Stimulated activated CD4-positive, alpha-beta T cell treated with anti-CD3 and anti-CD28 coated beads, Interleukin-4, amount 100 ng/mL, for 48 hours (primary cell): Measurements from ENCODE around the gene TNFAIP6.

Source experiments
- DNase-seq, 2 donors: peaks; one replicate each; pipeline ENCODE4 v3.0.0-alpha.2; 2020; ENCODE audit warnings: low read depth in 2 of 2

Gene TNFAIP6

DNA sequence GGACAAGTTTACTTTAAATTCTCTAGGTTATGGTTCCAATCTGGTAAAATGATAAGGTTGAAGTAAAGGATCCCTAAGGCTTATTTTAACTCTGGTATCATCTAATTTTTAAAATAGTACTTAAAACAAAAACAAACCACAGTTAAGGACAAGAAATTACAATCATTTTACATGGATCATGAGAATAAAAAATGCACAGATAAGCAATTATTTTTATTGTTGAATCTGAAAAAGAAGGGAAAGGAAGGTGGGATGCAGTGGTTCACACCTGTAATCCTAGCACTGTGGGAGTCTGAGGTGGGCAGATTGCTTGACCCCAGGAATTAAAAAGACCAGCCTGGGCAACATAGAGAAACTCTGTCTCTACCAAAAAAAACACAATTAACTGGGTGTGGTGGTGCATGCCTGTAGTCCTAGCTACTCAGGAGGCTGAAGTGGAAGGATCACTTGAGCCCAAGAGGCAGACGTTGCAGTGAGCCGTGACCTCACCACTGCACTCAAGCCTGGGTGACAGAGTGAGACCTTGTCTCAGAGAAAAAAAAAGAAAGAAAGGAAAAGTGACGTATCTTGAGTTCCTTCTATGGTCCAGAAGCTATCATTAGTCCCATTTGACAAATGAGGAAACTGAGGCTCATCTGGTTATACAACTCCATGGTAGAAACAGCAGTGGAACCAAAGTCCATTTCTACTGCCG is 2.5 kb downstream of the TNFAIP6 start:
- no peak for DNase-seq

GRCh38 chr2:151361674-151362370 is 4.4 kb downstream of the TNFAIP6 start:
- DNase-seq: no peak

DNA sequence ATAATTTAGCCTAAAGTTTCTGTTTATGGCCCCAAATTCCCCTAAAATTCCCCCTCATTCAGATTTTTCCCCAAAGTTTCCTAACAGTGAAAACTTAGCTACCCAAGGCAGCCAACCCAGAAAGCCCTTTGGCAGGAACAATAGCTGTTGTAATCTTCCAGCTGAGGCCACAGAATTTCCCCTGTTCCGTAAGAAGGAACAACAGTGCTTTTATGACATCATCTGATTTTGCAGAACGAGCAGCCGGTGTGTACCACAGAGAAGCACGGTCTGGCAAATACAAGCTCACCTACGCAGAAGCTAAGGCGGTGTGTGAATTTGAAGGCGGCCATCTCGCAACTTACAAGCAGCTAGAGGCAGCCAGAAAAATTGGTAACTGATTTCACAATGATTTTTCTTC is 6.3 kb downstream of the TNFAIP6 start:
- no peak for DNase-seq

DNA sequence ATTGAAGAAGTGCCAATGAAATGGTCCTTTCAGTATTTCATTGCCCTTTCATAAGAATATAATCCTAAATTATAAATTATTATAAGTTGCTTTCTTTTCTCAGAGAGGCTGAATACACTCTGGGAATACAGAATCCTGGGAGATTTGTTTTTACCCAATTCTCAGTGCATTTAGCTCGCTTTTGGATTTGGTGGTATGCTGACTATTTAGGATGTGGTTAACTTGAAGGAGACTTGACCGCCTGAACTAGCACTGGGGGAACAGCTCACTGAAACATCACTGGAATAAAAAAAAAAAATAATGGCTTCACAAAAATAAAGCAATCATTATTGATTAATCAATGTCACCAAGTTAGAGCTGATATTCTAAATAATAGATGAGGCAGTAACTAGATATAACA is 10.2 kb downstream of the TNFAIP6 start:
- DNase-seq: no peak

DNA sequence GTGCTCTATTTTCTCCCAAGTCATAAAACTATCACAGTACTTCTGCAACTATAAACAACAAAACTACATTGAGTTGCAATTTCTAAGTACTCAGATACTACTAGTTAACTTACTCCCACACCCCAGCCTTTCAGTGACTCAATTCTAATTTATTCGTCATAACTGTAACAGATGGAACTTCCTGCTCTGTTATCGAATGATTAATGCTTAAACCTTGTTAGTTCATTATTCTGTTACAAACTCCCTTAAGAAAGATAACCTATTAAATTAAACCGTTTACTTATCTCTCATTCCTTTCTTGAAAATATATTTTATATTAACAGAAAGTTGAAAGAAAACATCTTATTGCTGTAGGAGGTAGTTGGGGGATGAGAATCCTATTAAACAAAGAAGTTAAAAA is 17.0 kb downstream of the TNFAIP6 start:
- no peak for DNase-seq

GRCh38 chr2:151379169-151379568 is 21.8 kb downstream of the TNFAIP6 start:
- no peak for DNase-seq

DNA sequence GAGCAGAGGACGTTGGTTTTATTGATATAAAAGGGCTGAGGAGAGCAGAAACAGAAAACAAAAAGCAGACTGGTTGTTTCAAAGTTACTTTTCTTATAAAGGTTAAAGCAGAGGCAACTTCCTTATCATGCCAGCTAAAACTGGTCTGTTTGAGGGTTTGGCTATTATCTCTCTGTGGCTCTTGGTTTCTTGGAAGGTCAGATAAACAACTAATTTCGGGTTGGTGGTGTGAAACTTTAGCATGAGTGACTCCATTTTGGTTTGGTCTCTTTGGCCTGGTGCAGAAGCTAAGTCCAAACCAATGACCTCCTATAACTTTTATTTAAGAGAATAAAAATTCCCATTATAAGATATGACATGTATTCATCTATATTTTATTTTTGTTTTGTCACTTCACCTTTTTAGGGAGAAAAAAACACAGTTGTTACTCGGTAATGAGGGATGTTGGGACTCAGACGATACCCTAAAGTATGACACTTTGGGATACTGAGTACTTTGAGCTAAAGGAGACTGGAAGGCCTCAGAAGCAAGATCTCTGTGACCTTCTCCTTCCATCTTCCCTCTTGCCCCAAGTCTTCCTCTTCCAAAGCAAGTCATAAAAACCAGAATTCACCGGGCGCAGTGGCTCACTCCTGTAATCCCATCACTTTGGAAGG is 23.3 kb downstream of the TNFAIP6 start:
- no peak for DNase-seq

DNA sequence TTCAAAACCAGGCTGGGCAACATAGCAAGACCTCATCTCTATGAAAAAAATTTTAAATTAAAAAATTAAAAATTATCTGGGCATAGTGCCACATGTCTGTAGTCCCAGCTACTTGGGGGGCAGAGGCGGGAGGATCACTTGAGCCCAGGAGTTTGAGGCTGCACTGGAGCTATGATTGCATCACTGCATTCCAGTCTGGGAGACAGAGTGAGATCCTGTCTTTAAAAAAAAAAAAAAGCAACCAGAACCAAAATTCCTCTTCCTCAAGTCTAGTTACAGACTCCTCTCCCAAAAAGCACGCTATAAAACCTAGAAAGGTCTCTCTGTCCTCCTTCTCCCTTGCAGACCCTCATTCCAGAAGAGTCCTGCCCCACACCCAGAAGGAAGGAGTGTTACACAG is 23.9 kb downstream of the TNFAIP6 start:
- DNase-seq: no peak

GRCh38 chr2:151388011-151388410 is 30.6 kb downstream of the TNFAIP6 start:
- DNase-seq: no peak

DNA sequence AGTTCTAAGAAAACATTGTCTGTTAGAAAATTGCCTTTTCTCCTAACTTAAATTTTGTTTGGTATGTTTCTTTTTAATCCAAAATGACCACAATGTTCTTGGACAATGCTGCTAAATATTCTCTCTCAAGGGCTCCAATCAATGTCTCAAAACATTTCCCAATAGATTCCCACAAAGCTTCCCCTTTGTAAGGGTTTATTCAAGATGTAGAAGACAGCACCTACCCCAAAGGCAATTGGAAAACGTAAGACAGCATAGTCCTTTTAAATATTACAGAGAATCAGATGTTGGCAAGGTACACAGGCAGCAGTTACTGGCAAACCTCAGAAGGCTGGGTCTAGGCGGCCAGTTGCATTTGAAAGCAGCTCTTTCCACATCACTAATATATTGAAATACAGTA is 34.0 kb downstream of the TNFAIP6 start:
- DNase-seq: no peak

DNA sequence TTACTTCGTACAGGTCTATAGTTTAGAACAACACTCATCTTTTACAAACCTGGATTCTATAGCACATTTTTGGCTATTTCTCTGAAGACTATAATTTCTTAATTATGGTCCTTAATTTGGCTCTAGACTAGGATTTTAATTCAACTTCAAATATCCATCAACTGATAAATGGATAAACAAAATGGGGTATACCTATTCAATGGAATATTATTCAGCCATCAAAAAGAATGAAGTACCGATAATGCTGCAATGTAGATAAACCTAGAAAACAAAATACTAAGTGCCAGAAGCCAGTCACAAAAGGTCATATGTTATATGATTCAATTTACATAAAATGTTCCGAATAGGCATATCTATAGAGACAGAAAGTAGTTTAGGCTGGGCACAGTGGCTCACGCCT is 37.1 kb downstream of the TNFAIP6 start:
- no peak for DNase-seq

DNA sequence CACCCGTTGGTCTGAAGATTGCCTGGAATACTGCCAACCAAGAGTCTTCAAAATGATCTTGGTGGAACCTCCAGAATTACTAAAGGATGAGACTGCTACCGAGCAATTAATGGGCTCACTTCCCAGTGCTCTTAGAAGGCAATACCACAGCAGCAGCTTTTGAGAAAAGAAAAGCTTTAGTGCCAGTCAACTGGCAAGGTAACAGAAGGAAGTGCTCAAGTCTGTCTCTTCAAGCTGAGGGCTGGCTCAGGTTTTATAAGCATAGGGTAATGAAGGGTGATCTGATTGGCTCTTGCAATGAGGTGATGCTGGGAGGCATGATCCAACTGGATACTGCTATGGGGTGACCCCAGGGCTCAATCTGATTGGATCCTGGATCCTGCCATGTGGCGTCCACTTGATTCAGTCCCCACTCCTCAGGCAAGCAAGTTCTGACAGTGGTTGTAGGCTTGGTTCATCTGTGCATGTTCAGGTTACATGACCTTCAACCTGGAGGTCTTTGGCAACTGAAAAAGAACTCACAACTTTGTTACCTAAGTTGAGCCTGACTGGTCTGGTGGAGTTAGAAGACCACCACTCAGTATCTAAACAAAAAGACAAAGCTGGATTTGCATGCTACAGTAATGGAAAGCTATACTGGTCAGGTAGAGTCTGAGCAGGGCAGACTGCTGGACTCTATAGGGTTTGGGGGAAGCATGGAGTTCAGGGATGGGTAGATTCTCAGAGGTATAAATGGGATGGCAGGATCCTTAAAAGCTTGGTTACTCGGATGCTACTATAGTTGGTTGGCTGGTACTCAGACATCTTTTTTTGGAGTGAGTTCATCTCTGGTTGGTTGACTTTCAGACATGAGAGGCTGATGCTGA is 38.4 kb downstream of the TNFAIP6 start:
- no peak for DNase-seq

DNA sequence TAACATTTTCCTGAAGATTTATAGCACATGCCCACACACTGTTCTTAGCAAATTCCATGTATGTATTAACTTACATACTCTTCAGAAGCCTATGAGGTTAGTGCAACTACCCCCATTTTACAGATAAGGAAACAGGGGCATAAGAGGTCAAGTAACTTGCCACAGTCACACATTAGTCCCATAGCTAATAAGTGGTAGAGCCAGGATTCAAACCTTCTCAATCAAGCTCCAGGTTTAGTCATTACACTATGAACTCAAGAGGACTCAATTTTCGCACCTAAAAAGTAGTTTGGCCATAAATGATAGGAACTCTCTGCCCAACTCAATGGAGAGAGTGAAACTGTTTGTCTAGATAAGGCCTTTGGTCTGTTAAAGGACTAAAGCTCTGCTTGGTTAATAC is 42.6 kb downstream of the TNFAIP6 start:
- DNase-seq: no peak

GRCh38 chr2:151401149-151401548 is 43.8 kb downstream of the TNFAIP6 start:
- DNase-seq: no peak

- DNase-seq: no peak
These were observed 46.5 kb downstream of the TNFAIP6 start for GRCh38 chr2:151403914-151404313.

DNA sequence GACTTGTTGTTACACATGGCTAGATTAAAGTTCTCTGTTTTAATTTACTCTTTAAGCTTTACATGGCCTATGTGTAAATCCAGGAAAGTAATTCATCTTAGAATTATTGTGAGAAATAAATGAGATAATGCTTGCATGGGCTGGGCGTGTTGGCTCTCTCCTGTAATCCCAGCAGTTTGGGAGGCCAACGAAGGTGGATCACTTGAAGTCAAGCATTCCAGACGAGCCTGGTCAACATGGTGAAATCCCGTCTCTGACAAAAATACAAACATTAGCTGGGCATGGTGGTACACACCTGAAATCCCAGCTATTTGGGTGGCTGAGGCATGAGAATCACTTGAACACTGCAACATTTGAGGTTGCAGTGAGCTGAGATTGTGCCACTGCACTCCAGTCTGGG is 48.0 kb downstream of the TNFAIP6 start:
- no peak for DNase-seq

DNA sequence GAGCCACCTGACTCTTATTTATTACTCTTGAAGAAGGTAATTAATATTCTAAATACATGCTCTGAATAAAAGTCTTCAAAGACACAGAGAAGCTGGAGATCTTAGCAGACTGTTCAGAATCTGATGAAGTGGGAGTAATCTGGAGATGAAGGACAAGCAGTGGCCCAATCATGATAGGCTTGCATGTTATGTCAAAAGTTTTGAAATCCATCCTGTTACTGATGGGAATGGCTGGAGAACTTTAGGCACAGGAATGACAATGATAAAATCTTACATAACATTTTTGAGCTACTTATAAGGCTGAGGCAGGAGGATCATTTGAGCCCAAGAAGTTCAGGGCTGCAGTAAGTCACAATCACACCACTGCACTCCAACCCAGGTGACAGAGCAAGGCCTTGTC is 49.9 kb downstream of the TNFAIP6 start:
- DNase-seq: no peak

- DNase-seq: no peak
These were observed 51.6 kb downstream of the TNFAIP6 start for GRCh38 chr2:151408788-151409600.

DNA sequence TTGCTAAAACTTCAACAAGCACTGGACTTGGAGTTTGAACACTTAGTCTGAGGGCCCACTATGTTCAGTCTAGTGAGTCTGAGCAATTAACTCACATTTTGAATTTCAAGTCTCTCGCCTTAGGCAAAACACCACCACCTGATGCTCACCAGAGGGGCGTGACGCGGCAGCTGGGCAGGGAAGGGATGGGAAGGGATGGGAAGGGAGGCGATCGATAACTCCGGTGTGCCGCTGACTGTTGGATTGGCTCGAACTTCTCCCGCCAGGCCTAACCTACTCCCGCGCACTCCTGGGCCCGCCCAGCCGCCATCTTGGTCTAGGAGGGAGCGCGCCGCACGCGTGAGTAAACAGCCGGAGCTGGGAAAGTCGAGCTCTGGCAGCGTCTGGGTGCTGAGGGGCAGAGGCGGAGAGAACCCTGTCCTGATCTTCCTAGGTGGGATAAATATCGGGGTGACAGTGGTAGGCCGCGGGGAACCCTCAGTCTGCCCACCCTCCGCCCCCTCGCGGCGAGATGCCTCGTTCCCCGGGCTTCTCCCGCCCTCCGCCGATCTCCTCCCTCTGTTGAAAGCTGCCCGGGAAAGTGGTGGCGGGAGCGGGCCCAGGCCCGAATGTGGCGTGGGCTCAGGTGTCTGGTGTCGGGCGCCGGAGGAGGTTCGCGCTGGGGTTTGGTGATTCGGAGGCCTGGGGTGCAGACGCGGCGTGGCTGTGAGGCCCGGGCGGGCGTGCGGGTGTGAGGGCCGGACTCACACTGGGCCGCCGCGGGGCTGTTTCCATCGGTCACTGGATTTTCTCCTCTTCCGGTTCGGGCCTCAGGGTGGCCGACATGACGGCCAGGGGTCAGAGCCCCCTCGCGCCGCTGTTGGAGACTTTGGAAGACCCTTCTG is 52.5 kb downstream of the TNFAIP6 start, which contains the start of gene RIF1:
Gene RIF1, plus strand, starts transcription at position 302 of the 884 bp plus-strand sequence. Its CDS starts 522 bp downstream, at position 824.
- DNase-seq: peak; percentile 79 to 80

GRCh38 chr2:151410485-151410834 is 53.1 kb downstream of the TNFAIP6 start:
- peak; percentile 11 to 29 for DNase-seq
